ENCODE measurements around the gene TFDP3. TPM values are rescaled to one million over a fixed set of nuclear protein-coding genes. Genes with fewer than 3 reads are reported as not detected.

The TFDP3 gene
- total RNA-seq, 1 donor from 2014 or later = not detected

GRCh38 chrX:133175605-133176004, 42.5 kb downstream of the TFDP3 start:
- no peak for DNase-seq (ENCODE audit: extremely low spot score, unreplicated experiment)
- H3K4me3 Mint-ChIP-seq = no peak overlapping the region
- H3K4me1 Mint-ChIP-seq (ENCODE audit: unreplicated experiment) = peaks cover 10% of the 10 kb centered on the region
- no peaks in the 10 kb centered on the region for H3K36me3 Mint-ChIP-seq
- TF ChIP-seq, protein P1, sequence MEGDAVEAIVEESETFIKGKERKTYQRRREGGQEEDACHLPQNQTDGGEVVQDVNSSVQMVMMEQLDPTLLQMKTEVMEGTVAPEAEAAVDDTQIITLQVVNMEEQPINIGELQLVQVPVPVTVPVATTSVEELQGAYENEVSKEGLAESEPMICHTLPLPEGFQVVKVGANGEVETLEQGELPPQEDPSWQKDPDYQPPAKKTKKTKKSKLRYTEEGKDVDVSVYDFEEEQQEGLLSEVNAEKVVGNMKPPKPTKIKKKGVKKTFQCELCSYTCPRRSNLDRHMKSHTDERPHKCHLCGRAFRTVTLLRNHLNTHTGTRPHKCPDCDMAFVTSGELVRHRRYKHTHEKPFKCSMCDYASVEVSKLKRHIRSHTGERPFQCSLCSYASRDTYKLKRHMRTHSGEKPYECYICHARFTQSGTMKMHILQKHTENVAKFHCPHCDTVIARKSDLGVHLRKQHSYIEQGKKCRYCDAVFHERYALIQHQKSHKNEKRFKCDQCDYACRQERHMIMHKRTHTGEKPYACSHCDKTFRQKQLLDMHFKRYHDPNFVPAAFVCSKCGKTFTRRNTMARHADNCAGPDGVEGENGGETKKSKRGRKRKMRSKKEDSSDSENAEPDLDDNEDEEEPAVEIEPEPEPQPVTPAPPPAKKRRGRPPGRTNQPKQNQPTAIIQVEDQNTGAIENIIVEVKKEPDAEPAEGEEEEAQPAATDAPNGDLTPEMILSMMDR (conservative IDR thresholded peaks at IDR 0.05) = no peak
- no peaks in the 10 kb centered on the region for H3K27me3 Mint-ChIP-seq
- no peak overlapping the region for H3K27ac Mint-ChIP-seq
- peaks cover 4% of the 10 kb centered on the region for H3K9me3 Mint-ChIP-seq

- TF ChIP-seq, protein P1 (conservative IDR thresholded peaks at IDR 0.05) = no peak
- H3K36me3 Mint-ChIP-seq = no peaks in the 10 kb centered on the region
- no peak overlapping the region for H3K4me3 Mint-ChIP-seq
- no peak for DNase-seq (ENCODE audit: extremely low spot score, unreplicated experiment)
- peaks cover 10% of the 10 kb centered on the region for H3K4me1 Mint-ChIP-seq (ENCODE audit: unreplicated experiment)
- H3K9me3 Mint-ChIP-seq = no peaks in the 10 kb centered on the region
- no peak overlapping the region for H3K27ac Mint-ChIP-seq
- no peaks in the 10 kb centered on the region for H3K27me3 Mint-ChIP-seq
These were observed 43.0 kb downstream of the TFDP3 start for GRCh38 chrX:133175162-133175561.

DNA sequence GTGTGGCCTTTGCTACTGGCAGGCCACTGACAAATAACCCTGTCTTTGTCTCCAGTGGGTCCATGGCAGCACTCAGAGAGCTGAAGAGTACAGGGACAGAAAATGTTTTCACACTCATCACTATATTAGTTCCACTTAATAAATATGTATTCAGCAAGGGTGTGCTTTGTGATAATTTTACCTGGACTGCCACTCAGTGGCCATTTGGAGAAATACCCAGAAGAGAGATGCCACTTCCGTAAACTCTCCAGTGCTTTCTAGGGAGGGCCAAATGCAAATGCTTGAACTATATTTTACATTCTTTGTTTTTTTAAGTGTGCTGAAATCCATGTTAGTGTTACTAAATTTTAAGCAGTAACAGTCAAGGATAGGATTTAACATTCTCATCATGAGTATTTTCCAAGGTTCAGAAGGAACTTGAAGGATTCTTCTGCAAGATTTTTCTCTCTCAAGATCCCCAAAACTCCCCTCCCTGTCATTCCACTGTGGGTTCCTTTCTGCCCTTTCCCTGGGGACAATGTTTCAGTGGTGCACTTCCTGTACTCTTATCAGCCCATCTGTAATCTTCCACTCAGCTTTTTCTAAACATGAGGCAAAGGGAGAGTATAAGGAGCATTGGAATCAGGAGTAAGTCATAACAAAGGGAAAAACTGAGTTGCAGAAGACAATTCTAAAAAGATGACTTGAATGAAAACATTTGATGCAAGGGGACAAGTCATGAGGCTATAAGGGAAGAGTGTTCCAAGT, 46.0 kb downstream of the TFDP3 start:
- Mint-ChIP-seq H3K27me3 (no peaks in the 10 kb centered on the region), H3K36me3 (no peaks in the 10 kb centered on the region), H3K4me3 (no peak overlapping the region), H3K4me1 (ENCODE audit: unreplicated experiment) (peaks cover 10% of the 10 kb centered on the region), H3K27ac (peak overlapping the region; percentile 16), H3K9me3 (peaks cover 7% of the 10 kb centered on the region)
- no peak for DNase-seq (ENCODE audit: extremely low spot score, unreplicated experiment)
- TF ChIP-seq, protein P1 (conservative IDR thresholded peaks at IDR 0.05) = peak; percentile 81

Other genes starting within 250 kb of the TFDP3 start
- gene USP26, start 121.2 kb downstream of the TFDP3 start, total RNA-seq (ENCODE audit: low replicate concordance) = not detected in 2 replicates
- 20.9 and 69.0 TPM in 2 replicates for gene GPC4, start 197.1 kb upstream of the TFDP3 start, total RNA-seq (ENCODE audit: low replicate concordance)